Heart right ventricle (tissue), 16 donors: ENCODE data around the gene UBA5. TPM values are rescaled to one million over a fixed set of nuclear protein-coding genes. Genes with fewer than 3 reads are reported as not detected.

ENCODE experiments used
- ATAC-seq, 8 donors: fragments of 200-7000 bp; cut with Tn5 transposase; one replicate each; pipeline ENCODE4 v1.9.1; 2020; ENCODE audit warnings: mild to moderate bottlenecking in 8 of 8, moderate library complexity in 8 of 8, moderate number of reproducible peaks in 1 of 8
- DNase-seq, 2 donors: peaks; one replicate each; pipeline ENCODE4 v3.0.0-alpha.2; 2020
- H3K27ac ChIP-seq, 10 donors: fragments of 200-600 bp; sonication (generic) in 2 of 10; one replicate each; pipeline versions ENCODE4 v1.5.0 to v1.8.0; 2020 to 2022; ENCODE audit warnings: mild to moderate bottlenecking in 3 of 10
- H3K27me3 ChIP-seq, 7 donors: fragments of 200-600 bp; one replicate each; pipeline ENCODE4 v1.8.0; 2021 to 2022; ENCODE audit warnings: mild to moderate bottlenecking in 2 of 7
- H3K36me3 ChIP-seq, 9 donors: fragments of 200-600 bp; sonication (generic) in 1 of 9; one replicate each; pipeline versions ENCODE4 v1.5.0 to v1.8.0; 2020 to 2022; ENCODE audit warnings: mild to moderate bottlenecking in 2 of 9
- H3K4me1 ChIP-seq, 9 donors: fragments of 200-600 bp; sonication (generic) in 1 of 9; one replicate each; pipeline versions ENCODE4 v1.5.0 to v1.8.0; 2020 to 2022; ENCODE audit warnings: mild to moderate bottlenecking in 4 of 9
- H3K4me3 ChIP-seq, 10 donors: fragments of 200-600 bp; sonication (generic) in 2 of 10; one replicate each; pipeline versions ENCODE4 v1.5.0 to v1.8.0; 2020 to 2022; ENCODE audit warnings: mild to moderate bottlenecking in 7 of 10, moderate library complexity in 2 of 10
- H3K9me3 ChIP-seq, 11 donors: fragments of 200-600 bp in 10 of 11; sonication (generic) in 2 of 11; one replicate each; pipeline versions ENCODE4 v1.5.0 to v1.8.0; 2013 to 2022; ENCODE audit warnings: mild to moderate bottlenecking in 2 of 11, control low read depth in 1 of 11, moderate library complexity in 1 of 11
- WGBS, 2 donors: extraction: QIAGEN DNeasy Blood & Tissue Kit; methylation state at CpG; one replicate each; pipeline ENCODE4 v1.1.7; 2013; ENCODE audit warnings: inconsistent platforms in 1 of 2; 5-methylcytosine and 5-hydroxymethylcytosine counted together
- intact Hi-C, 10 donors: fragments of 100-400 bp; cut with DNase I; formaldehyde crosslinking; loops; one replicate each; pipeline versions ENCODE4 v1.11.1 to v1.14.2; 2022
- polyA plus RNA-seq, 2 donors: library from polyadenylated mRNA; stranded (reverse); fragments of 200-250 nt; gene quantifications; one replicate each; pipeline ENCODE4 v1.2.3, GENCODE V29; 2013
- total RNA-seq, 10 donors: library from RNA; stranded (reverse); fragmentation: NEBNext Ultra II Directional in 3 of 10; extraction: Animal tissue kit (Norgen Biotek cat#: 25700) in 3 of 10; gene quantifications; one replicate each; pipeline versions ENCODE4 v1.2.1 to v1.2.4, GENCODE V29; 2021 to 2023
- TF ChIP-seq, protein P1 (sequence below), 9 donors: fragments of 200-600 bp; sonication (generic) in 2 of 9; IDR thresholded peaks; one replicate each; pipeline versions ENCODE4 v1.5.0 to v1.8.0; 2021 to 2022; ENCODE audit warnings: antibody characterized with exemption in 9 of 9, mild to moderate bottlenecking in 5 of 9, moderate library complexity in 1 of 9
- donor health status: Arrhythmogenic right ventricular cardiomyopathy.
- donor health status: ischemic (EF 13 %, LVEDD 7.1; RV severe dilation, severe dysfunction).
- donor health status: healthy with polysubstance abuse.
- donor health status: DM: no; HTN: yes; CAD: no.
- donor health status: DM: no; HTN: no; CAD: no.
- donor health status: ischemic (EF 25% LVEDD 6.9; RV normal size, moderate dysfunction).
- donor health status: ischemic (EF 25% LVEDD 5.7; RV mildly dilated, moderate dysfunction).
- donor health status: healthy.
- donor health status: DM: yes; HTN: yes; CAD: no.
- donor health status: Ischemic cardiomyopathy.
- donor health status: ischemic (EF 35%, LVEDD 5.7; RV mildly dilated, moderate dysfunction).
- donor health status: nonischemic (EF 11% LVEDD 7.7; RV severe dilation, severe dysfunction).
- donor health status: DM: yes; HTN: yes; CAD: no.
- donor health status: PGD.
- donor health status: ischemic (EF 29% LVEDD 5.4; RV normal size, mild dysfunction).
- donor health status: nonischemic (EF 23%, LVEDD 6.1; RV moderate dilation, normal function).

Gene UBA5
- total and polyA plus RNA-seq, 12 donors: 29.8 to 43.1 (median 37.6) TPM

- intact Hi-C loops: no loop called here
- no peak for DNase-seq
- TF ChIP-seq, protein P1, sequence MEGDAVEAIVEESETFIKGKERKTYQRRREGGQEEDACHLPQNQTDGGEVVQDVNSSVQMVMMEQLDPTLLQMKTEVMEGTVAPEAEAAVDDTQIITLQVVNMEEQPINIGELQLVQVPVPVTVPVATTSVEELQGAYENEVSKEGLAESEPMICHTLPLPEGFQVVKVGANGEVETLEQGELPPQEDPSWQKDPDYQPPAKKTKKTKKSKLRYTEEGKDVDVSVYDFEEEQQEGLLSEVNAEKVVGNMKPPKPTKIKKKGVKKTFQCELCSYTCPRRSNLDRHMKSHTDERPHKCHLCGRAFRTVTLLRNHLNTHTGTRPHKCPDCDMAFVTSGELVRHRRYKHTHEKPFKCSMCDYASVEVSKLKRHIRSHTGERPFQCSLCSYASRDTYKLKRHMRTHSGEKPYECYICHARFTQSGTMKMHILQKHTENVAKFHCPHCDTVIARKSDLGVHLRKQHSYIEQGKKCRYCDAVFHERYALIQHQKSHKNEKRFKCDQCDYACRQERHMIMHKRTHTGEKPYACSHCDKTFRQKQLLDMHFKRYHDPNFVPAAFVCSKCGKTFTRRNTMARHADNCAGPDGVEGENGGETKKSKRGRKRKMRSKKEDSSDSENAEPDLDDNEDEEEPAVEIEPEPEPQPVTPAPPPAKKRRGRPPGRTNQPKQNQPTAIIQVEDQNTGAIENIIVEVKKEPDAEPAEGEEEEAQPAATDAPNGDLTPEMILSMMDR (IDR thresholded peaks at IDR 0.05): no peak
- no peak for ATAC-seq
- H3K27ac ChIP-seq: no peak overlapping the region
- H3K4me3 ChIP-seq: no peak overlapping the region
- H3K36me3 ChIP-seq: peaks cover 0 to 71% (median 14%) of the 10 kb centered on the region in 9 donors
- peaks cover 0 to 18% (median 5%) of the 10 kb centered on the region in 9 donors for H3K4me1 ChIP-seq
- 58 to 72% methylated on average over 1 of the region's 1 CpG for WGBS, 2 donors
- H3K27me3 ChIP-seq: no peaks in the 10 kb centered on the region
- peaks cover 0 to 8% (median 0%) of the 10 kb centered on the region in 11 donors for H3K9me3 ChIP-seq
Observed at GRCh38 chr3:132622148-132622547, 38.0 kb upstream of the UBA5 start.

DNA sequence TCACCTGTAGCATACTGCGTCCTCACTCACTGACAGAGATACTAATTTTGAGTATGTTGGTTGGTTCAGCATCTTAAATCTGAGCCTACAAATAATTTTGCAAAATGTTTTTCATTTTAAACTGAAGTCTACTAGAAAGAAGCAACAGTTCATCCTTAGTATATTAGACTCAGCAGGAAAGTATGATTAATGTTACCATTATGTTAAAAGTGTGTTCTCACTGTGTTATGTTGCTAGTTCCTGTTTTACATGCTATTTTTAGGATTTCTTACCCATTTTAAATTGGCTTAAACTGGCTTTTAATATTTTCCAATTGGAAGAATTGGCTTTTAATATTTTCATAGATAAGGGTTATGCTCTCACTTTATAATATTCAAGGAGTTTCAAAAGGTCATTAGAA, 37.4 kb upstream of the UBA5 start:
- ATAC-seq (no peak), DNase-seq (no peak)
- Histone ChIP-seq H3K4me3 (no peak overlapping the region), H3K36me3 (peaks cover 0 to 71% (median 18%) of the 10 kb centered on the region in 9 donors), H3K9me3 (peaks cover 0 to 8% (median 0%) of the 10 kb centered on the region in 11 donors), H3K4me1 (peaks cover 0 to 18% (median 5%) of the 10 kb centered on the region in 9 donors), H3K27me3 (no peaks in the 10 kb centered on the region), H3K27ac (no peak overlapping the region)
- TF ChIP-seq, protein P1 (IDR thresholded peaks at IDR 0.05): no peak
- intact Hi-C loops: no loop called here
- 90 to 93% methylated on average over 1 of the region's 1 CpG for WGBS, 2 donors

DNA sequence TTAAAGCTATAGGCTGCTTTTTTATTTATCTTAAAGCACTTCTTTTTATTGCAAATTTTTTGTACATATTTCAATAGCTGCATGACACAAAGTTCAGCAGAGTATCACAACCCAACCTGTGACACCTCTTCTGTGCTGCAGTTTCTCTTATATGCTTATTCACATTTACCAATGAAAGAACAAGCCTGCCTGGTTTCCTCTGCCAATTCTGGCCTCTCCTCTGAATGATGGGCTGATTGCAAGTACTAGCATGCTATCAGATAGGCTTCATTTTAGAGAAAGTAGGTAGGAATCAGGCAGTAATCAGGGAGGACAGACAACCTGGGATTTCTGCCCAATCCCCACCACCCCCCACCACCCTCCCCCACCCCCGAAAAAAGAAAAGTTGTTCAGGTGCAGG, 36.5 kb upstream of the UBA5 start:
- intact Hi-C loops: no loop called here
- H3K36me3 ChIP-seq: peaks cover 0 to 71% (median 25%) of the 10 kb centered on the region in 9 donors

DNA sequence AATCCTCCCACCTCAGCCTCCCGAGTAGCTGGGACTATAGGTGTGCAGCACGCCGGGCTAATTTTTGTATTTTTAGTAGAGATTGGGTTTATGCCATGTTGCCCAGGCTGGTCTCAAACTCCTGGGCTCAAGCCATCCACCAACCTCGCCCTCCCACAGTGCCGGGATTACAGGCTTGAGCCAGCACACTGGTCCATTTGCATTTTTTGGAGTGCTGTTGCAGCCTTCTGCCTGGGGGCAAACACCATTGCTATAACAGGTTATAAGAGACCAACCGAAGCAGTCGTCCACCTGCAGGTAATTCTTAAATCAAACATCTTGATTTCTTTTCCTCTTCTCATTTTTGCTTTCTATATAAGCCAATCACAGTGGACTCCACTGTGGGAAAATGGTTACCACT, 35.3 kb upstream of the UBA5 start:
- peaks cover 0 to 18% (median 5%) of the 10 kb centered on the region in 9 donors for H3K4me1 ChIP-seq
- WGBS, 2 donors: 97 to 98% methylated on average over 7 of the region's 7 CpGs
- H3K9me3 ChIP-seq: peaks cover 0 to 8% (median 0%) of the 10 kb centered on the region in 11 donors
- H3K27me3 ChIP-seq: no peaks in the 10 kb centered on the region
- peaks cover 0 to 76% (median 27%) of the 10 kb centered on the region in 9 donors for H3K36me3 ChIP-seq
- H3K4me3 ChIP-seq: no peak overlapping the region
- no peak for DNase-seq
- intact Hi-C loops: no loop called here
- TF ChIP-seq, protein P1 (IDR thresholded peaks at IDR 0.05): no peak
- H3K27ac ChIP-seq: no peak overlapping the region
- ATAC-seq: no peak

More for the DNA sequence above, 36.5 kb upstream of the UBA5 start:
- TF ChIP-seq, protein P1 (IDR thresholded peaks at IDR 0.05): no peak
- H3K27ac ChIP-seq: no peak overlapping the region
- H3K4me3 ChIP-seq: no peak overlapping the region
- H3K9me3 ChIP-seq: peaks cover 0 to 8% (median 0%) of the 10 kb centered on the region in 11 donors
- ATAC-seq (no peak), DNase-seq (no peak)
- 100% methylated on average over 1 of the region's 1 CpG for WGBS, 2 donors
- H3K27me3 ChIP-seq: no peaks in the 10 kb centered on the region
- H3K4me1 ChIP-seq: peaks cover 0 to 18% (median 5%) of the 10 kb centered on the region in 9 donors
